Inflammatory macrophage treated with lipopolysaccharide for 4 hours (primary cell): ENCODE results near the gene CD79B.
A peak's percentile ranks its signal among the peaks of the same experiment; 100 is the strongest.

ENCODE experiments used
- DNase-seq: peaks from one replicate; pipeline ENCODE4 v3.0.0-alpha.2; 2020

Gene CD79B

GRCh38 chr17:63931981-63932561 lies at the start of gene CD79B:
TSS of gene CD79B (minus strand) at chr17:63932331. CDS start at chr17:63932261, 70 bp downstream.
- DNase-seq, result peak; percentile 25

DNA sequence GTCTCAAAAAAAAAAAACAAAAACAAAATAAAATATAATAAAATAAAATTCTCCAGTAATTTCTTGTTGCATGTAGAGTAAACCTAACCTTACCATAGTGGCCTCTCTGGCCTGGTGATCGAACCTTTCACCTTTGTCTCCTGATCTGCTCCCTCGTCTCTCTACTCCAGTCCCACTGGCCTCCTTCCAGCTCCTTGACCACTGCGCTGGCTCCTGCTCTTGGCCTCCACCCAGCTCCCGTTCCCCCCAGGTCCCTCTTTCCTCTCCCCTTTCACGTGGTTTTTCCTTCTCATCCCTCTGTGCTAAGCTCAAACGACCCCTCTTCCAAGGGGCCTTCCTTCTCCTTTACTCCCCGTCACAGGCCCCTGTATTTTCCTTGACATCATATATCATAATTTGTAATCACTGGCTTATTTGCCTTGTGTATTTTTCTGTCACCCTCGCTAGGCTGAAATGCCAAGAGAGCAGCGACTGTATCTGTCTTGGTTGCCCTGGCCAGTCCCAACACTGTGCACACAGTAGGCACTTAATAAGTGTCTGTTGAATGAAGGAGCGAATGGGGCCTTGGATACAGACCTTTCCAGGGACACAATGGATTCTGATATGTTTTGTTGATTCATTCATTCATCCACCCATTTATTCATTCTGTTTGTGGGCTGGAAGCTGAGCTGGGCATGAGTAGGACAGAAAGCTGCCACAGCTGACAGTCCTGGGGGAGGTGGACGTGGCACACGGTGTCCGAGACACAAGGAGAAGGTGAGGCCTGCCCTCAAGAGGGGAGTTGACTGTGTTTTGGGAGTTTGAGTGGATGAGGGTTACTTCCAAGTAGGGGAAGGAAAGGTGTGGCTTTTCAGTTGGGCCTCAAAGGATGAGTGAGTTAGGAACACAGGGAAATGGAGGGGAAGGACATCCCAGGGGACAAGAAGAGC lies 46.4 kb upstream of the CD79B start:
- no peak for DNase-seq

DNA sequence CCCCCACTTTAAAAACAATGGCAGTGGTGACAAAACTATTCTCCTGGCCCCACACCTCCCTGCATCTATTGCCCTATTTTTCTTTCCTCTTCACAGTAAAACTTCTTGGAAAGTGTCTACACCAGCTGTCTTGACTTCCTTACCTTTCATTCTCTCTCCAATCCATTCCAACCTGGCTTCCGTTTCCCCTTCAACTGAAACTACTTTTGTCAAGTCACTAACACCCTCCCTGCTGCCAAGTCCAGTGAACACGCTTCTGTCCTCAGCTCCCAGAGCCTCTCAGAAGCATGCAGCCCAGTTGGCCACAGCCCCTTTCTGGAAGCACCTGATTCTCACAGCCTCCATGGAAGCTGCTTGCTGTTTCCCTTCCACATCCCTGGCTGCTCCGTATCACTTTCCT lies 44.6 kb upstream of the CD79B start:
- no peak for DNase-seq

DNA sequence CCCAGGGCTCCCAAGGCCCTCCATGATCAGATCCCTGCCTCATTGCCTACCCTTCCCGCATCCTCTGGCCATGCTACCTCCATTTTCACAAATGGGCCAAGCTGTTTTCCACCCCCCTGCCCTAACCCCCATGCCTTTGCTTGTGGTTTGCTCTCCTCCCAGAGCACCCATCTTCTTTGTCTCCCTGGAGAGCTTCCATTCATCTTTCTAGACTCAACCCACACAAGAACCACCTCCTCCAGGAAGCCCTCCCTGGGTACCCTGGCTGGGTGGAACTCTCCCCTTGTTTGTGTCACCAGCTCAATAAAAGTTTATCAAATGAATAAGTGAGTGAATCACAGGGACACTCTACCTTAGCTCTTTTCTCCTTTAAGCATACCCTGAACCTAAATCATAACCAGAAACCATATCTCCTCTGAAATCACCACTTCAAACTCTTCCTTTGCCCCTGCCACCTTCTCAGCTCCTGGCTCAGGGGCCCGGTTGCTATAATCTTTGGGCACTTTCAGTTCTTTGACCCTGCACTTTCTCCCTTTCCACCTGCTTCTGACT lies 43.5 kb upstream of the CD79B start:
- no peak for DNase-seq

- DNase-seq, result no peak
Measured at GRCh38 chr17:63974594-63975192, 42.6 kb upstream of the CD79B start.

- no peak for DNase-seq
Measured at GRCh38 chr17:63973930-63974593, 41.9 kb upstream of the CD79B start.

- no peak for DNase-seq
Measured at GRCh38 chr17:63973247-63973646, 41.1 kb upstream of the CD79B start.

GRCh38 chr17:63972796-63973195 lies 40.7 kb upstream of the CD79B start, which contains the start of gene SCN4A:
TSS of gene SCN4A (minus strand) at chr17:63972918. CDS start at chr17:63972841, 77 bp downstream.
- no peak for DNase-seq

DNA sequence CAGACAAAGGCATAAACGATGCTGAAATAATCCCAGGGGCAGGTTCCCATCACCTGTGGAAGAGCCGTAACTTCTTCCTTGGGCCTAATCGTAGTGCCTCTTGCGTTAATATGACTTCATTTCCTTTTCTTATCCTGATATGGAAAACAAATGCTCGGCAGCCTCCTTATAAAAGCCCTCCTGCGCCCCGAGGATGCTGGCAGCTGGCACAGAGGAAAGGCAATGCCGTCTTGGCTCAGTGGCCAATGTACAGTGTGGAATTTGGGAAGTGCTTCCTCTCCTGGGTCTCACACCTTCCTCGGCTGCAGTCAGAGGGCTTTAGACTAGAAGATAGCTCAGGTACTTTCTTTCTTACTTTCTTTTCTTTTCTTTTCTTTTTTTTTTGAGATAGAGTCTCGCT lies 37.1 kb upstream of the CD79B start:
- DNase-seq, result no peak

DNA sequence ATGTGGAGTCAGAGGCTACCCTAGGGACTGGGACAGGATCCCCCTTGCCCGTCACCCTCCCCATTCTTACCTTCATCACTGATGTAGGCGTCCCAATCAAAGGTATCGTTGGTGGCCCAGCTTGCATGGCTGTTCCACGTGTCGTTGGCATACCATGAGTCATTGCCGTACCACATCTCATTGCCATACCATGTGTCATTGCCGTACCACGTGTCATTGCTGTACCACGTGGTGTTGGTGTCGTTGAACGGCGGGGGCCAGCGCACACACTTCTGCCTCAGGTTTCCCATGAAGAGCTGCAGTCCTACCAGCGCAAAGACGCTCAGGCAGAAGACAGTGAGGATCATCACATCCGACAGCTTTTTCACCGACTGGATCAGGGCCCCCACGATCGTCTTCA lies 35.8 kb upstream of the CD79B start:
- DNase-seq, result no peak

GRCh38 chr17:63966646-63967264 lies 34.6 kb upstream of the CD79B start:
- DNase-seq, result no peak

DNA sequence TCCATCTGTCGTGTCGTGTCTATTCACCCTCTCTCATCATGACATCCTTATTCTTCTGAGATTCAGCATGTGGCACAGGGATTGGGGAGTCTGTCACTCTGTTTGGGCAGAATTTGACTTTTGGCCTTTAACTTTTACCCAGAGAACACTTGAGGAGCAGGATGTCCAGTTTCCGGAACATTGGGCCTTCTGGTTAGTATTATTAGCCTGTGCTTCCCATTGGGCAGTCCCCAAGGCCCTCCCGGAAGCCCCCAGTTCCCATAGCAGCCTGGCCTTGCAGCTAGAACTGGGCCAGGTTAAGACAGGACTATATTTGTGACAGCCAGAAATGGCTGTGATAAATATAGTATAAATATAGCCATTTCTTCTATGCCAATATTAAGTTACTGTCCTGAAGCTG lies 31.0 kb upstream of the CD79B start:
- DNase-seq, result no peak

DNA sequence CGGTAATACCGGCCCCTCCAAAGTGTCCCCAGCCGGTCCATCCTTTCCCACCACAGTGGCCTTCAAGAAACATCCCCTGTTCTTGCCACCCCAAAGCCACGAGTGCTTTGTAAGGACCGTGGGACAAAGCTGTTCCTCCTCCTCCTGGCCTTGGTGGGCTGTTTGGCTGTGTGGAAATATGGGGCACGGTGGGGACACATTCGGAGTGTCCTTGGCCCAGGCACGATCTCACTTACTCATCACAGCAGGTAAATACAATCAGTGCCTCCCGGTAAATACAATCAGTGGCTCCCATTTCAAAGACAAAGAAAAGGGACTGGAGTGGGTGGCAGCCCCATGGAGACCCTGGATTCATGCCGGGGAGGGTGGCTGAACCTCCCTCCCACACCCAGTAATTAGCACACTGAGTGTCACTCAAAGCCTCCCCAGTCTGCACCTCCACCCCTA lies 30.2 kb upstream of the CD79B start:
- DNase-seq, result no peak

GRCh38 chr17:63961355-63962212 lies 29.5 kb upstream of the CD79B start:
- peak; percentile 70 for DNase-seq

DNA sequence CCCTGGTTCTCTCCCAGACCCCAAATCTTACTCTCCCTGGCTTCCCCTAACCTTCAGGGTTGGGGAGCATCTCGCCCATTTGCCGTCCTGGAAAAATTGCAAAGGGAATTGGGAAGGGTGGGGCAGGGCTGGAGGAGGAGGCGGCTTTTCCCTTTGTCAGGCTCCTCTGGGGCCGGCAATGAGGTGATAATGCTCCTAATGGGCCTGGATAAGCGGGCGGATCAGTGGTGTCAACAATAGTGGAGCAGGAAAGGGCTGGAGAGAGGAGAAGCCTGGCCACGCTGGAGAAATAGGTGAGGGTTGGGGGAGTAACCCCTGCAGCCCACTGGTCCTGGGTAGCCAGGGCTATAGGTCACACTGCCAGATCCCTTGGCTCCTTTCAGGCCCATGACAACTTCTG lies 28.3 kb upstream of the CD79B start:
- DNase-seq, result no peak

DNA sequence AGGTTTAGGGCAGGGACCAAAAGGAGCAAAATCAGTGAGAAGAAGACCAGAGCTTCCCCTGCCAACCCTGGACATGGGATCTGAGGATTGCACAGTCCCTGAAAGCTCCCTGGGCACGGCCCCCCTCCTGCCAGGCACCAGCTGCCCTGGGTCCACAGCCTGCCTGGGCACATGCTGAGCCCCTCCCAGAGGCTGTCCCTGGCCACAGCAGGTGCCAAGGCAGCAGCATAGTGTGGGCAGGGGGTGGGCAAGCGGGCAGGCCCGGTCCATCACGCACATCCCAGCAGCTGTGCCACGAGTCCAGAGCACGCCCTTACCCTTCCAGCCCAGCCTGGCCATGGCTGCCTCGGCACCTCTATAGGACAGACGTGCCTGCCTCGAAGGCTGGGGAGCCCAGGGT lies 27.9 kb upstream of the CD79B start:
- DNase-seq, result no peak

- no peak for DNase-seq
Measured at GRCh38 chr17:63956296-63956920, 24.3 kb upstream of the CD79B start.

GRCh38 chr17:63955791-63956190 lies 23.7 kb upstream of the CD79B start:
- no peak for DNase-seq

DNA sequence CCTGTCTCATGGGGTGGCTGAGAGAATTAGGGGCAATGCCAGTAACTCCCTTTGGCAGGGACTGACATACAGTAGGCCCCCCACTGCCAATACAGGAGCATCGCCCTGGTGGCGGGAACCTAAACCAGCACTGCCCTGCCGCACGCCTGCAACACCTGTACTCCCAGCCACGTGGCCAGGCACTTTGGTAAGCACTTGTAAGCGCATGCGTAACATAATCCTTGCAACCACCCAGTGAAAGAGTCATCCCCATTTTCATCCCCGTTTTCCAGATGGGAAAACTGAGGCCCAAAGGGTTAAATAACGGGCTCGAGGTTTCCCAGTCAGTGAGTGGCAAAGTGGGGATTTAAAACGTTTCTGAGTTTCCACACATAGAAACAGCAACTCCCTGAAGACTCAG lies 23.1 kb upstream of the CD79B start:
- DNase-seq, result no peak

GRCh38 chr17:63954402-63955063 lies 22.4 kb upstream of the CD79B start:
- no peak for DNase-seq
